ENCODE results near the gene ADCY1. TPM values are rescaled to one million over a fixed set of nuclear protein-coding genes. Genes with fewer than 3 reads are reported as not detected.

Gene ADCY1
- total and polyA plus RNA-seq, 2 donors, result 0.27 to 0.38 TPM

DNA sequence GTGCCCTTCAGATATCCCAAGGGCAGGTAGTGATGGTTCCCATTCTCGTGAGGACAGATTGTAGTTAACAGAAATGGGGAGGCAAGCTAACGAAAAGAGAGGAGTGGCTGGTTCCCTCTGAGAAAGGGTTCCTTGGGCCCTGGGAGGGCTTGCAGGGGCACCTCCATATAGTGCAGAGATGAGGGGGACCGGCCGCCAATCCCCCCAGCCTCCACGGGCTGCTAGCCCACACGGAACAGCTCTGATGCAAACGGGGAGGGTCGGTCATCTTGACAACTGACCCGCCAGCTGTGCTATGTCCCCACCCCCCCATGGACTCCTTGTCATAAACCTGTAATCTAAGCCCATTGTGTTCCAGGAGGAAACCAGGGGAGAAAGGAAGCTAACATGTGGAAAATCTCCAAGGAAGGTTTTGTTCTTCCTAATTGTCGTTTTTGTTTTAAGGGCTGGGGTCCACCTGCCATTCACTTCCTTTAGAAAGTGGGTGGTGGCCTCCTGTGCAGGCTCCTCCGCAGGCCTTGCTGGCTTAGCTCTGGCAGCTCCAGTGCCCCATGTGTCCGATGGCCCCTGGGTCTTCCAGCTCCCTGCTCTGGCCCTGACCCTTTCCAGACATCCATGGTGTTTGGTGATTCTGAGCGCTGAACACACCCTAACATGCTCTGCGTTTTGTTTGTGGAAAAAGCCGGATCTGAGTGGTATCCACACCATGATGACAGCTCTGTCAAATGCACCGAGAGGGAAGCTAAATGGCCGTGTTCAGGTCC is 15.9 kb downstream of the ADCY1 start:
- H3K36me3 ChIP-seq (ENCODE audit: control insufficient read depth in 2 of 2, insufficient read depth in 2 of 2, low read length in 1 of 2), result no peaks in the 10 kb centered on the region
- H3K4me1 ChIP-seq (ENCODE audit: control insufficient read depth in 2 of 2, insufficient read depth in 2 of 2, low read length in 2 of 2), result no peaks in the 10 kb centered on the region
- no peak overlapping the region for H3K27ac ChIP-seq (ENCODE audit: low read depth in 1 of 2, low read length in 1 of 2)
- no peak overlapping the region for H3K4me3 ChIP-seq (ENCODE audit: low read length in 2 of 2)
- H3K9me3 ChIP-seq (ENCODE audit: control insufficient read depth in 2 of 2, insufficient read depth in 1 of 2, low read length in 1 of 2), result no peaks in the 10 kb centered on the region
- DNase-seq (ENCODE audit: low read depth in 6 of 9, low spot score in 9 of 9), result no peak
- H3K27me3 ChIP-seq (ENCODE audit: control insufficient read depth in 2 of 2, insufficient read depth in 1 of 2, low read length in 1 of 2), result no peaks in the 10 kb centered on the region
- 85% methylated on average over 17 of the region's 17 CpGs for WGBS

DNA sequence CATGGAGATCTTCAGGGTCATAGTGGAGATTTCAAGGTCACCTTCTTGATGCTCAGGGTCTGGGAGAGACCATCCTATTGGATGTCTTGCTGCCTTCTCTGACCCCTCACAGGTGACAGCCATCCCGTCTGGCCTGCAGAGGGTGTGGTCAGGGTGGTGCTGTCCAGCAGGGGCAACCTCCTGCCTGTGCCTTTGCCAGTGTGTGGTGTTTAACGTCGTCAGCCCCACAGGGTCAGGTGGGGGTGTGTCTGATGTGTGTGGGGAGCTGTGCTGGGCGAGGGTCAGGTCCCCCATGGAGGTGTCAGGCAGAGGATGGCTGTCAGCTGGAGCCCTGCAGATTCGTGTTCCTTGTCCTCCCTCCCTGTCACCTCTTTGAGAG is 16.5 kb downstream of the ADCY1 start:
- DNase-seq (ENCODE audit: low read depth in 6 of 9, low spot score in 9 of 9), result no peak

GRCh38 chr7:45591101-45591906 is 17.1 kb downstream of the ADCY1 start:
- no peak for DNase-seq (ENCODE audit: low read depth in 6 of 9, low spot score in 9 of 9)

More for the DNA sequence above, 16.5 kb downstream of the ADCY1 start:
- WGBS, result 61% methylated on average over 5 of the region's 5 CpGs
- Histone ChIP-seq H3K9me3 (ENCODE audit: control insufficient read depth in 2 of 2, insufficient read depth in 1 of 2, low read length in 1 of 2) (no peaks in the 10 kb centered on the region), H3K4me1 (ENCODE audit: control insufficient read depth in 2 of 2, insufficient read depth in 2 of 2, low read length in 2 of 2) (no peaks in the 10 kb centered on the region), H3K36me3 (ENCODE audit: control insufficient read depth in 2 of 2, insufficient read depth in 2 of 2, low read length in 1 of 2) (no peaks in the 10 kb centered on the region), H3K27ac (ENCODE audit: low read depth in 1 of 2, low read length in 1 of 2) (no peak overlapping the region), H3K27me3 (ENCODE audit: control insufficient read depth in 2 of 2, insufficient read depth in 1 of 2, low read length in 1 of 2) (no peaks in the 10 kb centered on the region), H3K4me3 (ENCODE audit: low read length in 2 of 2) (no peak overlapping the region)

GRCh38 chr7:45592230-45592991 is 18.2 kb downstream of the ADCY1 start:
- no peaks in the 10 kb centered on the region for H3K4me1 ChIP-seq (ENCODE audit: control insufficient read depth in 2 of 2, insufficient read depth in 2 of 2, low read length in 2 of 2)
- H3K36me3 ChIP-seq (ENCODE audit: control insufficient read depth in 2 of 2, insufficient read depth in 2 of 2, low read length in 1 of 2), result no peaks in the 10 kb centered on the region
- no peaks in the 10 kb centered on the region for H3K27me3 ChIP-seq (ENCODE audit: control insufficient read depth in 2 of 2, insufficient read depth in 1 of 2, low read length in 1 of 2)
- no peak overlapping the region for H3K27ac ChIP-seq (ENCODE audit: low read depth in 1 of 2, low read length in 1 of 2)
- H3K4me3 ChIP-seq (ENCODE audit: low read length in 2 of 2), result no peak overlapping the region
- H3K9me3 ChIP-seq (ENCODE audit: control insufficient read depth in 2 of 2, insufficient read depth in 1 of 2, low read length in 1 of 2), result no peaks in the 10 kb centered on the region
- WGBS, result 96% methylated on average over 24 of the region's 24 CpGs
- no peak for DNase-seq (ENCODE audit: low read depth in 6 of 9, low spot score in 9 of 9)

More at GRCh38 chr7:45591101-45591906, 17.1 kb downstream of the ADCY1 start:
- Histone ChIP-seq H3K9me3 (ENCODE audit: control insufficient read depth in 2 of 2, insufficient read depth in 1 of 2, low read length in 1 of 2) (no peaks in the 10 kb centered on the region), H3K36me3 (ENCODE audit: control insufficient read depth in 2 of 2, insufficient read depth in 2 of 2, low read length in 1 of 2) (no peaks in the 10 kb centered on the region), H3K4me1 (ENCODE audit: control insufficient read depth in 2 of 2, insufficient read depth in 2 of 2, low read length in 2 of 2) (no peaks in the 10 kb centered on the region), H3K4me3 (ENCODE audit: low read length in 2 of 2) (no peak overlapping the region), H3K27ac (ENCODE audit: low read depth in 1 of 2, low read length in 1 of 2) (no peak overlapping the region), H3K27me3 (ENCODE audit: control insufficient read depth in 2 of 2, insufficient read depth in 1 of 2, low read length in 1 of 2) (no peaks in the 10 kb centered on the region)
- WGBS, result 89% methylated on average over 11 of the region's 11 CpGs

- no peaks in the 10 kb centered on the region for H3K27me3 ChIP-seq (ENCODE audit: control insufficient read depth in 2 of 2, insufficient read depth in 1 of 2, low read length in 1 of 2)
- H3K27ac ChIP-seq (ENCODE audit: low read depth in 1 of 2, low read length in 1 of 2), result no peak overlapping the region
- 96% methylated on average over 12 of the region's 12 CpGs for WGBS
- H3K9me3 ChIP-seq (ENCODE audit: control insufficient read depth in 2 of 2, insufficient read depth in 1 of 2, low read length in 1 of 2), result no peaks in the 10 kb centered on the region
- no peaks in the 10 kb centered on the region for H3K4me1 ChIP-seq (ENCODE audit: control insufficient read depth in 2 of 2, insufficient read depth in 2 of 2, low read length in 2 of 2)
- no peak for DNase-seq (ENCODE audit: low read depth in 6 of 9, low spot score in 9 of 9)
- H3K36me3 ChIP-seq (ENCODE audit: control insufficient read depth in 2 of 2, insufficient read depth in 2 of 2, low read length in 1 of 2), result no peaks in the 10 kb centered on the region
- H3K4me3 ChIP-seq (ENCODE audit: low read length in 2 of 2), result no peak overlapping the region
These were observed 19.0 kb downstream of the ADCY1 start for GRCh38 chr7:45593121-45593541.

GRCh38 chr7:45593877-45594276 is 19.7 kb downstream of the ADCY1 start:
- Histone ChIP-seq H3K4me1 (ENCODE audit: control insufficient read depth in 2 of 2, insufficient read depth in 2 of 2, low read length in 2 of 2) (no peaks in the 10 kb centered on the region), H3K36me3 (ENCODE audit: control insufficient read depth in 2 of 2, insufficient read depth in 2 of 2, low read length in 1 of 2) (no peaks in the 10 kb centered on the region), H3K27ac (ENCODE audit: low read depth in 1 of 2, low read length in 1 of 2) (no peak overlapping the region), H3K9me3 (ENCODE audit: control insufficient read depth in 2 of 2, insufficient read depth in 1 of 2, low read length in 1 of 2) (no peaks in the 10 kb centered on the region), H3K4me3 (ENCODE audit: low read length in 2 of 2) (no peak overlapping the region), H3K27me3 (ENCODE audit: control insufficient read depth in 2 of 2, insufficient read depth in 1 of 2, low read length in 1 of 2) (no peaks in the 10 kb centered on the region)
- 98% methylated on average over 8 of the region's 8 CpGs for WGBS
- no peak for DNase-seq (ENCODE audit: low read depth in 6 of 9, low spot score in 9 of 9)

DNA sequence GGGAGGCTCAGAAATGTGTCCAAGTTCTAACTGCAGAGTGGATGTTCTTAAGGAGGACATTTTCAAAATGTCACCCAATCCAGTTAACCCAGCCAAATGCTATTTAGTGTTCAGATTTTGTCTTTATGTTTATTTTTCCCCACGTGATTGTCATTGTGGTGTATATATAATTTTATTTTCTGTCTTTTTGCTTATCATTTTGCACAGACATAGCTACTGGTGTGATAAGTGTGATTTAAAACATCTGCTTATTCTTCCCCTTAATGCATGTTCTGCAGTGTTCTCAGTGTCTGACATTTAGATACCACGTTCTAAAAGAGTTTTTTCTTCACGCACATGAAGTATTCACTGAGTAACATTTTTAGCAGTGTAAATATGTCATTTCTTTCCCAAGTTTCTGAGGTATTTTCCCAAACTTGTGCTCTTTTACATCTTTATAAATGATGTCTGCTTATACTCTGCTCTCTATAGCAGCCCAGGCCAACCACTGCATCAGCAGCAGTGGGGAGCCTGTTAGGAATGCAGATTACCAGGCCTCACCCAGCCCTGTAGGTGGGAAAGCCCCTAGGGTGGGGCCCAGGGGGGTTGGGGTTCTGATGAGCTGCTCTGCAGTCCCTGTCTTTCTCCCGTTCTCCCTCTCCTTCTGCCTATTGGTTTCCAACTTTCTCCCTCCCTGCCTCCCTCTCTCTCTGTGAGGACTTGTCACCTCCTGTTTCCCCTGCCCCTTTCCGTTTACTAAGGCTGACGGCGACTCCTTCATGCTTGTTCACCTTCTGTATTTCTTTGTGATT is 20.8 kb downstream of the ADCY1 start:
- Histone ChIP-seq H3K4me1 (ENCODE audit: control insufficient read depth in 2 of 2, insufficient read depth in 2 of 2, low read length in 2 of 2) (no peaks in the 10 kb centered on the region), H3K36me3 (ENCODE audit: control insufficient read depth in 2 of 2, insufficient read depth in 2 of 2, low read length in 1 of 2) (no peaks in the 10 kb centered on the region), H3K27me3 (ENCODE audit: control insufficient read depth in 2 of 2, insufficient read depth in 1 of 2, low read length in 1 of 2) (no peaks in the 10 kb centered on the region), H3K9me3 (ENCODE audit: control insufficient read depth in 2 of 2, insufficient read depth in 1 of 2, low read length in 1 of 2) (no peaks in the 10 kb centered on the region), H3K4me3 (ENCODE audit: low read length in 2 of 2) (no peak overlapping the region), H3K27ac (ENCODE audit: low read depth in 1 of 2, low read length in 1 of 2) (no peak overlapping the region)
- no peak for DNase-seq (ENCODE audit: low read depth in 6 of 9, low spot score in 9 of 9)
- WGBS, result 92% methylated on average over 7 of the region's 7 CpGs

DNA sequence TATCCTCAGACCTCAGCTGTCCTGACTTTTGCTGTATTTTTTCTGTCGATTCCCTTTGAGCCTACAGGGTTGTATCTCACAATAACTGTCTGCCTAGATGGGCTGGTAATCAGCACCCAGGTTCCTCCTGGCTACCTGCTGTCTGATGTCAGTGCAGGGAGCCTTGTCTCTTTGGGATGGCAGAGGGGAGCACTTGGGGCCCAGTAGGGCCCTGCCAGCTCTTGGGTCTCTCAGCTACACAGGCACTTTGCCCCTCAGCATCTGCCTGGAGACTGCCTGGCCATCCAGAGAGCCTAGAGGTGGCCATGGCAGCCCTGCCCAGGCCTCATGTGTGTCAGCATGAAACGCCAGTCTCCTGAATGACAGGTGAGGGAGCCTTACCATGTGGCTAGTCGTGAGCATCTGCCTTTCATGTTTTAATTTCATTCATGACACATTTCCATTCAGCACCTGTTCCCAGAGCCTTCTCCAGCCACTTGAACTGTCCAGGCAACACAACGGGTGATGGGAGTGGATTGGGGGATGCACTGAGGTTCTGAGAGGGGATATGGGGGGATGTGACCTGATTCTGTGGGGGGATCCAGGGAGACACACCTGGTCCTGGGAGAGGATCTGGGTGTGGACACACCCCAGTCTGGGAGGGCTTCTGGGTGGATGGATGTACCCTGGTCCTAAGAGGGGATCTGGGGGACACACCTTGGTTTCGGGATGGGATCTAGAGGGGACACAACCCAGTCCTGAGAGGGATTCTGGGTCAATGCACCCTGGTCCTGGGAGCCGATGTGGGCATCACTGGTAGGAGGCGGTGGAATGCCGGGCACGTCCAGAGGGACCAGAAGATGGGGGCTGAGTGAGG is 21.9 kb downstream of the ADCY1 start:
- H3K4me3 ChIP-seq (ENCODE audit: low read length in 2 of 2), result no peak overlapping the region
- 94% methylated on average over 9 of the region's 9 CpGs for WGBS
- no peaks in the 10 kb centered on the region for H3K27me3 ChIP-seq (ENCODE audit: control insufficient read depth in 2 of 2, insufficient read depth in 1 of 2, low read length in 1 of 2)
- H3K4me1 ChIP-seq (ENCODE audit: control insufficient read depth in 2 of 2, insufficient read depth in 2 of 2, low read length in 2 of 2), result no peaks in the 10 kb centered on the region
- no peaks in the 10 kb centered on the region for H3K9me3 ChIP-seq (ENCODE audit: control insufficient read depth in 2 of 2, insufficient read depth in 1 of 2, low read length in 1 of 2)
- no peak for DNase-seq (ENCODE audit: low read depth in 6 of 9, low spot score in 9 of 9)
- H3K36me3 ChIP-seq (ENCODE audit: control insufficient read depth in 2 of 2, insufficient read depth in 2 of 2, low read length in 1 of 2), result no peaks in the 10 kb centered on the region
- no peak overlapping the region for H3K27ac ChIP-seq (ENCODE audit: low read depth in 1 of 2, low read length in 1 of 2)
